GM23248 (cell line): ENCODE results near the gene BTG3. TPM values are rescaled to one million over a fixed set of nuclear protein-coding genes. Genes with fewer than 3 reads are reported as not detected.
A peak's percentile ranks its signal among the peaks of the same experiment; 100 is the strongest.

Experiments used
- DNase-seq: peaks from one replicate; pipeline ENCODE4 v3.0.0-alpha.2; 2015
- H2AFZ ChIP-seq: fragments of 200-600 bp; sonication (generic); 2 replicates; pipeline ENCODE4 v1.6.1; 2016; ENCODE audit warnings: antibody characterized with exemption
- H3F3A ChIP-seq: fragments of 200-600 bp; sonication (generic); 2 replicates; pipeline ENCODE4 v1.6.1; 2016; ENCODE audit warnings: mild to moderate bottlenecking, antibody characterized with exemption, mixed run types; ENCODE audit not compliant: insufficient read depth
- H3K27ac ChIP-seq: fragments of 200-600 bp; sonication (generic); 2 replicates; pipeline ENCODE4 v1.5.1; 2016; ENCODE audit warnings: mild to moderate bottlenecking
- H3K27me3 ChIP-seq: fragments of 200-600 bp; sonication (generic); replicated peaks from 2 replicates; pipeline ENCODE4 v1.6.1; 2016; ENCODE audit warnings: mild to moderate bottlenecking; ENCODE audit not compliant: insufficient read depth
- H3K36me3 ChIP-seq: fragments of 200-600 bp; sonication (generic); 2 replicates; pipeline ENCODE4 v1.6.1; 2016; ENCODE audit warnings: low read depth, mild to moderate bottlenecking
- H3K4me1 ChIP-seq: fragments of 200-600 bp; sonication (generic); 2 replicates; pipeline ENCODE4 v1.6.1; 2016; ENCODE audit warnings: mild to moderate bottlenecking; ENCODE audit not compliant: insufficient read depth
- H3K4me2 ChIP-seq: fragments of 200-600 bp; sonication (generic); one replicate; pipeline ENCODE4 v1.6.1; 2016; ENCODE audit warnings: mild to moderate bottlenecking; ENCODE audit not compliant: unreplicated experiment
- H3K4me3 ChIP-seq: fragments of 200-600 bp; sonication (generic); 2 replicates; pipeline ENCODE4 v1.5.1; 2016; ENCODE audit warnings: mild to moderate bottlenecking
- H3K79me2 ChIP-seq: fragments of 200-600 bp; sonication (generic); 2 replicates; pipeline ENCODE4 v1.6.1; 2016; ENCODE audit warnings: mild to moderate bottlenecking; ENCODE audit not compliant: insufficient read depth
- H3K9ac ChIP-seq: fragments of 200-600 bp; sonication (generic); 2 replicates; pipeline ENCODE4 v1.6.1; 2016; ENCODE audit warnings: mild to moderate bottlenecking
- H3K9me2 ChIP-seq: fragments of 200-600 bp; sonication (generic); 2 replicates; pipeline ENCODE4 v1.6.1; 2016; ENCODE audit warnings: mixed run types, mild to moderate bottlenecking, moderate library complexity; ENCODE audit not compliant: insufficient read depth
- H3K9me3 ChIP-seq: fragments of 200-600 bp; sonication (generic); one replicate; pipeline ENCODE4 v1.6.1; 2017; ENCODE audit warnings: low read depth
- H4K20me1 ChIP-seq: fragments of 200-600 bp; sonication (generic); 2 replicates; pipeline ENCODE4 v1.6.0; 2016; ENCODE audit not compliant: insufficient read depth
- EZH2 ChIP-seq: fragments of 200-600 bp; sonication (generic); IDR thresholded peaks from 2 replicates; pipeline ENCODE4 v1.6.1; 2018; ENCODE audit warnings: antibody characterized with exemption, mild to moderate bottlenecking; ENCODE audit not compliant: insufficient read depth, poor library complexity, severe bottlenecking
- EZH2phosphoT487 ChIP-seq: fragments of 200-600 bp; sonication (generic); IDR thresholded peaks from 2 replicates; pipeline ENCODE4 v1.6.1; 2018; ENCODE audit warnings: antibody characterized with exemption, moderate library complexity, mild to moderate bottlenecking, low read depth; ENCODE audit not compliant: insufficient read depth
- WGBS, 2 experiments: methylation state at CpG; one replicate each; pipeline ENCODE4 v1.1.6; 2015 to 2017; ENCODE audit warnings: low lambda C conversion rate in 2 of 2, low coverage in 1 of 2; ENCODE audit errors: missing lambda C conversion rate in 2 of 2; 5-methylcytosine and 5-hydroxymethylcytosine counted together
- in situ Hi-C: fragments of 300-500 bp; cut with MboI; formaldehyde crosslinking; loops from 2 replicates; pipeline ENCODE4 v1.15.0; 2020
- polyA plus RNA-seq: library from polyadenylated mRNA; unstranded; fragments of >200 nt; fragmentation: Nextera tagmentation; extraction: Ambion mirVana; gene quantifications from 2 replicates; pipeline ENCODE4 v1.2.1, GENCODE V29; 2016
- total RNA-seq: library from RNA; depleted of rRNA; stranded (reverse); fragments of >200 nt; shearing (Covaris generic); gene quantifications from 2 replicates; pipeline ENCODE4 v1.2.3, GENCODE V29; 2014; rRNA removed

The BTG3 gene
- total RNA-seq (15.6 and 22.8 TPM in 2 replicates), polyA plus RNA-seq (43.7 and 44.4 TPM in 2 replicates)

GRCh38 chr21:17612565-17613241 is at the start of gene BTG3:
TSS of gene BTG3 (minus strand) at chr21:17612901. CDS start at chr21:17609144, 3,757 bp downstream.
- Histone ChIP-seq H4K20me1 (no peaks in the 10 kb centered on the region), H3K9ac (peak within 1 kb of the TSS; percentile 95), H3F3A (peaks cover 29% of the 10 kb centered on the region), H3K4me1 (peaks cover 8% of the 10 kb centered on the region), H3K9me3 (no peaks in the 10 kb centered on the region), H3K9me2 (no peaks in the 10 kb centered on the region), H3K79me2 (peaks cover 38% of the 10 kb centered on the region), H3K4me3 (peak within 1 kb of the TSS; percentile 97), H3K27ac (peak within 1 kb of the TSS; percentile 80), H3K4me2 (peak within 1 kb of the TSS; percentile 87), H2AFZ (peak within 1 kb of the TSS; percentile 99), H3K36me3 (no peaks in the 10 kb centered on the region), H3K27me3 (no peaks in the 10 kb centered on the region)
- TF ChIP-seq EZH2phosphoT487 (no peak), EZH2 (no peak)
- in situ Hi-C loops = no loop called here
- 1 to 2% methylated on average over 40 to 55 of the region's 102 CpGs for WGBS, 2 experiments
- DNase-seq = peak; percentile 86

GRCh38 chr21:17660862-17661261 is 48.2 kb upstream of the BTG3 start:
- no peak overlapping the region for H3K4me2 ChIP-seq
- no peaks in the 10 kb centered on the region for H3K9me3 ChIP-seq
- in situ Hi-C loops = no loop called here
- H3K36me3 ChIP-seq = no peaks in the 10 kb centered on the region
- H3K9ac ChIP-seq = no peak overlapping the region
- 28 to 31% methylated on average over 6 of the region's 6 CpGs for WGBS, 2 experiments
- H4K20me1 ChIP-seq = no peaks in the 10 kb centered on the region
- H3K4me1 ChIP-seq = no peaks in the 10 kb centered on the region
- no peak overlapping the region for H2AFZ ChIP-seq
- H3K27me3 ChIP-seq = no peaks in the 10 kb centered on the region
- no peak for TF ChIP-seq EZH2
- TF ChIP-seq EZH2phosphoT487 = no peak
- no peaks in the 10 kb centered on the region for H3F3A ChIP-seq
- DNase-seq = no peak
- H3K9me2 ChIP-seq = no peaks in the 10 kb centered on the region
- no peak overlapping the region for H3K4me3 ChIP-seq
- H3K27ac ChIP-seq = no peak overlapping the region
- H3K79me2 ChIP-seq = no peaks in the 10 kb centered on the region

- H2AFZ ChIP-seq = no peak overlapping the region
- no peaks in the 10 kb centered on the region for H3K9me3 ChIP-seq
- in situ Hi-C loops = no loop called here
- no peak overlapping the region for H3K27ac ChIP-seq
- peak; percentile 9 for DNase-seq
- H3K9me2 ChIP-seq = no peaks in the 10 kb centered on the region
- no peak for TF ChIP-seq EZH2phosphoT487
- no peak for TF ChIP-seq EZH2
- H3K36me3 ChIP-seq = no peaks in the 10 kb centered on the region
- 5 to 10% methylated on average over 3 of the region's 3 CpGs for WGBS, 2 experiments
- H4K20me1 ChIP-seq = no peaks in the 10 kb centered on the region
- no peaks in the 10 kb centered on the region for H3K27me3 ChIP-seq
- H3F3A ChIP-seq = no peaks in the 10 kb centered on the region
- no peak overlapping the region for H3K4me2 ChIP-seq
- H3K79me2 ChIP-seq = no peaks in the 10 kb centered on the region
- no peak overlapping the region for H3K9ac ChIP-seq
- H3K4me3 ChIP-seq = no peak overlapping the region
- H3K4me1 ChIP-seq = no peaks in the 10 kb centered on the region
Measured at GRCh38 chr21:17660452-17660851, 47.8 kb upstream of the BTG3 start.

- H3K4me2 ChIP-seq = no peak overlapping the region
- H3K4me1 ChIP-seq = no peaks in the 10 kb centered on the region
- in situ Hi-C loops = no loop called here
- WGBS, 2 experiments = 27 to 35% methylated on average over 6 of the region's 6 CpGs
- DNase-seq = no peak
- H3K79me2 ChIP-seq = no peaks in the 10 kb centered on the region
- no peaks in the 10 kb centered on the region for H4K20me1 ChIP-seq
- H3K9me2 ChIP-seq = no peaks in the 10 kb centered on the region
- H3K27me3 ChIP-seq = no peaks in the 10 kb centered on the region
- no peaks in the 10 kb centered on the region for H3K9me3 ChIP-seq
- TF ChIP-seq EZH2 = no peak
- TF ChIP-seq EZH2phosphoT487 = no peak
- H3F3A ChIP-seq = no peaks in the 10 kb centered on the region
- no peak overlapping the region for H3K9ac ChIP-seq
- H3K27ac ChIP-seq = no peak overlapping the region
- H2AFZ ChIP-seq = no peak overlapping the region
- H3K36me3 ChIP-seq = no peaks in the 10 kb centered on the region
- no peak overlapping the region for H3K4me3 ChIP-seq
Measured at GRCh38 chr21:17658931-17659330, 46.2 kb upstream of the BTG3 start.

- 38 to 40% methylated on average over 3 of the region's 3 CpGs for WGBS, 2 experiments
- Histone ChIP-seq H3K9ac (no peak overlapping the region), H3K27ac (no peak overlapping the region), H3K4me1 (no peaks in the 10 kb centered on the region), H2AFZ (no peak overlapping the region), H3K36me3 (no peaks in the 10 kb centered on the region), H3F3A (no peaks in the 10 kb centered on the region), H3K27me3 (no peaks in the 10 kb centered on the region), H4K20me1 (no peaks in the 10 kb centered on the region), H3K9me2 (no peaks in the 10 kb centered on the region), H3K79me2 (no peaks in the 10 kb centered on the region), H3K9me3 (no peaks in the 10 kb centered on the region), H3K4me3 (no peak overlapping the region), H3K4me2 (no peak overlapping the region)
- in situ Hi-C loops = no loop called here
- no peak for DNase-seq
- TF ChIP-seq EZH2phosphoT487 (no peak), EZH2 (no peak)
Measured at GRCh38 chr21:17651526-17651925, 38.8 kb upstream of the BTG3 start.
